ENCODE data around the gene HTT.

Gene HTT

GRCh38 chr4:3177905-3178304 is 103.4 kb downstream of the HTT start:
- no peak for DNase-seq

- DNase-seq: no peak
These were observed 103.9 kb downstream of the HTT start for GRCh38 chr4:3178351-3178750.

- no peak for DNase-seq
These were observed 104.7 kb downstream of the HTT start for GRCh38 chr4:3179126-3179706.

- no peak for DNase-seq
These were observed 108.5 kb downstream of the HTT start for GRCh38 chr4:3183008-3183407.

- no peak for DNase-seq
These were observed 110.2 kb downstream of the HTT start for GRCh38 chr4:3184725-3185124.

GRCh38 chr4:3186609-3187008 is 112.1 kb downstream of the HTT start:
- no peak for DNase-seq

GRCh38 chr4:3188118-3188517 is 113.6 kb downstream of the HTT start:
- DNase-seq: no peak

GRCh38 chr4:3189459-3189858 is 115.0 kb downstream of the HTT start:
- DNase-seq: no peak

GRCh38 chr4:3190549-3190948 is 116.1 kb downstream of the HTT start:
- DNase-seq: no peak

- no peak for DNase-seq
These were observed 117.7 kb downstream of the HTT start for GRCh38 chr4:3192188-3192587.

- no peak for DNase-seq
These were observed 118.3 kb downstream of the HTT start for GRCh38 chr4:3192827-3193226.

- no peak for DNase-seq
These were observed 119.2 kb downstream of the HTT start for GRCh38 chr4:3193531-3194203.

- DNase-seq: no peak
These were observed 122.3 kb downstream of the HTT start for GRCh38 chr4:3196670-3197359.

GRCh38 chr4:3197366-3198105 is 123.1 kb downstream of the HTT start:
- DNase-seq: no peak

- DNase-seq: no peak
These were observed 124.4 kb downstream of the HTT start for GRCh38 chr4:3198906-3199305.

GRCh38 chr4:3199653-3200422 is 125.4 kb downstream of the HTT start:
- DNase-seq: no peak

GRCh38 chr4:3200423-3201090 is 126.1 kb downstream of the HTT start:
- no peak for DNase-seq

GRCh38 chr4:3201718-3202702 is 127.5 kb downstream of the HTT start:
- peak in 2 of 4 experiments; percentile 57 to 59 for DNase-seq

GRCh38 chr4:3202836-3203820 is 128.6 kb downstream of the HTT start:
- DNase-seq: no peak

- no peak for DNase-seq
These were observed 129.5 kb downstream of the HTT start for GRCh38 chr4:3203971-3204431.
